ENCODE measurements around the gene AFAP1. TPM values are rescaled to one million over a fixed set of nuclear protein-coding genes. Genes with fewer than 3 reads are reported as not detected.

Gene AFAP1
- total RNA-seq, 4 donors from 2014 or later: 25.1 to 56.9 (median 26.4) TPM

DNA sequence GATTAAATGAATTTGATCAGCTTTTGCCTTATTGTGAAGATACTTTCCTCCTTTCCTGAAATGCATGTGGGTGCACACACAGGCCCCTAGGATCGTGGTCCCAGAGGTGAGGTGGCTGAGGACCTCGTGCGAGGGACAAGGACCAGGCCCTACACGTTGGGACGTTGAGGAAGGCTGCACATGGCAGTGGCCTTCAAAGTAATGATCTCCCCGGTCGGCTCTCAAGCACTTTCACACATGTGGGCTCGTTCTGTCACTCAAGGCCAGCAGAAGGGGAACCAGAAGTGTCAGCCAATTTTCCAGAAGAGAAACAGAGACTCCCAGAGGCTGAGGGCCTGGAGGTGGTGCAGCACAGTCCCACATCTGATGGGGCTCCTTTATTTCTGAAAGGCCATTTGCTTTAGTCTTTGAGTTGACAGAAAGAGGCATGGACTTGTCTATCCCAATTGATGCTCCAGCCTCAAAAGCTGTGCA, 196.8 kb downstream of the AFAP1 start:
- 76 to 81% methylated on average over 5 to 8 of the region's 8 CpGs for WGBS, 2 donors (ENCODE audit: low coverage in 1 of 2)
- Histone ChIP-seq H3K27me3 (no peaks in the 10 kb centered on the region), H3K27ac (no peak overlapping the region), H3K4me3 (no peak overlapping the region), H3K9me3 (no peaks in the 10 kb centered on the region), H3K36me3 (no peaks in the 10 kb centered on the region), H3K4me1 (no peaks in the 10 kb centered on the region)
- in situ Hi-C loops (cut with MboI; ENCODE audit: low pct_ligation_motif_present in 1 of 4, low pct_unique_long_range_greater_than_20kb in 1 of 4, low sequenced_read_pairs in 3 of 4): no loop called here
- no peak for DNase-seq
- intact Hi-C loops (cut with DNase I; ENCODE audit: low total_unique reads): no loop called here
- no peak for TF ChIP-seq POLR2AphosphoS5 (IDR thresholded peaks at IDR 0.05)

- intact Hi-C loops (cut with DNase I; ENCODE audit: low total_unique reads): no loop called here
- Histone ChIP-seq H3K36me3 (no peaks in the 10 kb centered on the region), H3K4me1 (no peaks in the 10 kb centered on the region), H3K9me3 (no peaks in the 10 kb centered on the region), H3K27me3 (no peaks in the 10 kb centered on the region), H3K4me3 (no peak overlapping the region), H3K27ac (no peak overlapping the region)
- WGBS, 2 donors (ENCODE audit: low coverage in 1 of 2): 85 to 88% methylated on average over 8 to 18 of the region's 18 CpGs
- no peak for DNase-seq
- TF ChIP-seq CTCF (IDR thresholded peaks at IDR 0.05) (no peak), POLR2A (IDR thresholded peaks at IDR 0.05) (no peak), EP300 (IDR thresholded peaks at IDR 0.05; ENCODE audit: low read depth) (no peak), POLR2AphosphoS5 (IDR thresholded peaks at IDR 0.05) (no peak)
- in situ Hi-C loops (cut with MboI; ENCODE audit: low pct_ligation_motif_present in 1 of 4, low pct_unique_long_range_greater_than_20kb in 1 of 4, low sequenced_read_pairs in 3 of 4): no loop called here
Observed at GRCh38 chr4:7741946-7742806, 197.5 kb downstream of the AFAP1 start.

- Histone ChIP-seq H3K27ac (no peak overlapping the region), H3K36me3 (no peaks in the 10 kb centered on the region), H3K9me3 (no peaks in the 10 kb centered on the region), H3K27me3 (no peaks in the 10 kb centered on the region), H3K4me3 (no peak overlapping the region), H3K4me1 (no peaks in the 10 kb centered on the region)
- DNase-seq: no peak
- intact Hi-C loops (cut with DNase I; ENCODE audit: low total_unique reads): no loop called here
- WGBS, 2 donors (ENCODE audit: low coverage in 1 of 2): 93% methylated on average over 19 of the region's 19 CpGs; no CpG with 5 or more reads in 1 of the 2 donors
- TF ChIP-seq POLR2AphosphoS5 (IDR thresholded peaks at IDR 0.05) (no peak), POLR2A (IDR thresholded peaks at IDR 0.05) (no peak), EP300 (IDR thresholded peaks at IDR 0.05; ENCODE audit: low read depth) (no peak), CTCF (IDR thresholded peaks at IDR 0.05) (no peak)
- in situ Hi-C loops (cut with MboI; ENCODE audit: low pct_ligation_motif_present in 1 of 4, low pct_unique_long_range_greater_than_20kb in 1 of 4, low sequenced_read_pairs in 3 of 4): no loop called here
Observed at GRCh38 chr4:7740866-7741525, 198.7 kb downstream of the AFAP1 start.

GRCh38 chr4:7739918-7740865, 199.5 kb downstream of the AFAP1 start:
- Histone ChIP-seq H3K4me3 (no peak overlapping the region), H3K27ac (no peak overlapping the region), H3K27me3 (no peaks in the 10 kb centered on the region), H3K9me3 (no peaks in the 10 kb centered on the region), H3K36me3 (no peaks in the 10 kb centered on the region), H3K4me1 (no peaks in the 10 kb centered on the region)
- intact Hi-C loops (cut with DNase I; ENCODE audit: low total_unique reads) (no loop called here), in situ Hi-C loops (cut with MboI; ENCODE audit: low pct_ligation_motif_present in 1 of 4, low pct_unique_long_range_greater_than_20kb in 1 of 4, low sequenced_read_pairs in 3 of 4) (no loop called here)
- no peak for TF ChIP-seq EP300 (IDR thresholded peaks at IDR 0.05; ENCODE audit: low read depth)
- TF ChIP-seq POLR2A (IDR thresholded peaks at IDR 0.05): no peak
- TF ChIP-seq POLR2AphosphoS5 (IDR thresholded peaks at IDR 0.05): no peak
- no peak for DNase-seq
- whole genome bisulfite sequencing, 2 donors (ENCODE audit: low coverage in 1 of 2): 82% methylated on average over 44 of the region's 45 CpGs; no CpG with 5 or more reads in 1 of the 2 donors

All from transverse colon (tissue), 4 donors.